Activated T-helper 17 cell treated with anti-CD3 and anti-CD28 coated beads, Interleukin-2, amount 50 U/mL, for 72 hours (primary cell): ENCODE measurements around the gene APBB2. TPM values are rescaled to one million over a fixed set of nuclear protein-coding genes. Genes with fewer than 3 reads are reported as not detected.

ENCODE experiments used
- ATAC-seq: fragments of 150-1000 bp; cut with Tn5 transposase; replicated peaks from 2 replicates; pipeline ENCODE4 v1.10.0; 2021; ENCODE audit warnings: mild to moderate bottlenecking, moderate library complexity
- H3K27ac Mint-ChIP-seq: one replicate; pipeline ENCODE4 v1.8.0; 2022; ENCODE audit warnings: mixed read lengths
- H3K27me3 Mint-ChIP-seq: one replicate; pipeline ENCODE4 v1.8.0; 2022; ENCODE audit warnings: mixed read lengths
- H3K36me3 Mint-ChIP-seq: one replicate; pipeline ENCODE4 v1.8.0; 2022; ENCODE audit warnings: low read depth, mild to moderate bottlenecking, mixed read lengths
- H3K4me1 Mint-ChIP-seq: one replicate; pipeline ENCODE4 v1.8.0; 2022; ENCODE audit warnings: mixed read lengths
- H3K4me3 Mint-ChIP-seq: one replicate; pipeline ENCODE4 v1.8.0; 2022; ENCODE audit warnings: mild to moderate bottlenecking, mixed read lengths
- H3K9me3 Mint-ChIP-seq: one replicate; pipeline ENCODE4 v1.8.0; 2022; ENCODE audit warnings: mixed read lengths
- total RNA-seq, 2 donors: library from RNA; stranded (reverse); gene quantifications; one replicate each; pipeline ENCODE4 v1.2.3, GENCODE V29; 2022

The APBB2 gene
- total RNA-seq, 2 donors from 2014 or later = 1.6 to 3.0 TPM

DNA sequence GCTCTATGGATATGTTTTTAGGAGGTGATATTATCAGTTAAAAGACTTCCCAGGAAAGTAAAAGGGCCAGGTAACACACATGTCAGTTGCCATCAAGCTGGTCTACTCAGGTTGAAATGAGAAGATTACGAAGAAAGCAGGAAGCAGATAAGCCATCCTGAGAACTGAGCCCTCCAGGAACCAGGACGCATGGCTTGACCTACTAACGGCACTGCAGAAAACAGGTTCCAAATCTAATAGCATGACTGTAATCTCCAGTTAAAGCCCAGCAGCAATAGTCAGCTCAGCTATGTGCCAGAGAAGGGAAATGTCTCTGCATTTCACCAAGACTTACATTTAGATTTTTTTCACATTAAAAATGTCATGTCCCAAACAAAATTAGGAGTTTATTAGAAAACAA is 77.9 kb downstream of the APBB2 start:
- ATAC-seq = no peak
- Mint-ChIP-seq H3K4me3 (no peak overlapping the region), H3K9me3 (no peaks in the 10 kb centered on the region), H3K36me3 (no peaks in the 10 kb centered on the region), H3K27me3 (peaks cover 4% of the 10 kb centered on the region), H3K4me1 (no peaks in the 10 kb centered on the region), H3K27ac (no peak overlapping the region)

DNA sequence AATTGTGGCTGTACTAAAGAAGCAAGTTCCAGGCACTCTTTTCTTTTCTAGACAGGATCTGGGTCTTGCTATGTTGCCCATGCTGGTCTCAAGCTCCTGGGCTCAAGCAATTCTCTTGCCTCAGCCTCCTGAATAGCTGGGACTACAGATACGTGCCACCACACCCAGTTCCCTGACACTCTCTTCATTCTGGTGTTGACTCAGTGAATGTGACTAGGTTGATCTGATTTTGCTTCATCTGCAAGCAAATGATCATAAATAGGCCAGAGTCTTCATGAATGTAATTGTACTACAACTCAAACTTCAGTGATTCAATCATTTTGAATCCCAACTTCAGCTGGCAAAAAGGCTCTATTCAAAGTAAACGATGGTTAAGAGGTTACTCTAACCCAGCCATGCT is 78.5 kb downstream of the APBB2 start:
- ATAC-seq = no peak
- no peak overlapping the region for H3K27ac Mint-ChIP-seq
- no peak overlapping the region for H3K4me3 Mint-ChIP-seq
- no peaks in the 10 kb centered on the region for H3K9me3 Mint-ChIP-seq
- no peaks in the 10 kb centered on the region for H3K36me3 Mint-ChIP-seq
- peaks cover 6% of the 10 kb centered on the region for H3K27me3 Mint-ChIP-seq
- no peaks in the 10 kb centered on the region for H3K4me1 Mint-ChIP-seq

DNA sequence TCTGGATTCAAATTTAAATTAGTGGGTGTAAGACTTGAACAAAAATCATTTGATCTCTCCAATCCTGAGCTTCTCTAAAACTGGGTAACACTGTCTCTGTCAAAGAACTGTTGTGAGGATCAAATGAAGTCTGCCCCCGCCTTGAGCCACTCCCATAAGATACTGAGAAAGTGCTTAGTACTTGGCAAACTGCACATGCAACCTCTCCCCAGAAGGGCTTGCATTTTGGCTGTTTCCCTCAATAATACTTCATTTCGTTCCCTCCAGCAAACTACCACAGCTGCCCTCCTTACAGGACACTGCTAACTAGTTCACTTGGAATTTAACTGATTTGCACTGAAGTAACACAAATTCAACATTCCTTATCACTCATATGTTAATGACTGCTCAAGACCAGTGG is 79.8 kb downstream of the APBB2 start:
- H3K4me3 Mint-ChIP-seq = no peak overlapping the region
- peaks cover 7% of the 10 kb centered on the region for H3K27me3 Mint-ChIP-seq
- no peak overlapping the region for H3K27ac Mint-ChIP-seq
- no peaks in the 10 kb centered on the region for H3K9me3 Mint-ChIP-seq
- ATAC-seq = no peak
- no peaks in the 10 kb centered on the region for H3K4me1 Mint-ChIP-seq
- no peaks in the 10 kb centered on the region for H3K36me3 Mint-ChIP-seq

DNA sequence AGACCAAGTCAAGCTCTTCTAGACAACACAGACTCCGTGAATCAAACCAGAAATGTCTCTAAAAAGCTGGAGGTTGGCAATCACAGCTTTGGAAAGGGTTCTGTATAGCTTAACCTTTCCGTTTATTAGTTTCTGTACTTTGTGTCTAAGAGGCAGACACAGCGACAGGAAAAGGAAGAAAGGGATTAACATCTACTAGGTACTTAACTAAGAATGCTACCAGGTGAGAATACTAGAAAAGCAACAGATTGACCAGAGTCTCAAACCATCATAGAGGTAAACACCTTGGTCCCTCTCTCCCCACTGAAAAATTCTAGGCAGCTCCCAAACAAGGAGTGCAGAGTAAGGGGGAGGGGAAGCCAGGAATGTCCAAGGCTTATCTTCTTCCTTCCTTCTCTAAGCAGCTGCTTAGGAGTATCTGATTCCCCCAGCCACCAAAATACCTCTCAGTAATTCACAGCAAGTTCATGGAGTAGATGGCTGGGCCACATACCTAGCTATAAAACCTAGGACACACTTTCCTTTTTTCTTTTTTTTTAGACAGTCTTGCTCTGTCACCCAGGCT is 80.8 kb downstream of the APBB2 start:
- ATAC-seq = no peak
- Mint-ChIP-seq H3K27ac (no peak overlapping the region), H3K27me3 (peaks cover 14% of the 10 kb centered on the region), H3K36me3 (no peaks in the 10 kb centered on the region), H3K4me3 (no peak overlapping the region), H3K9me3 (no peaks in the 10 kb centered on the region), H3K4me1 (no peaks in the 10 kb centered on the region)

DNA sequence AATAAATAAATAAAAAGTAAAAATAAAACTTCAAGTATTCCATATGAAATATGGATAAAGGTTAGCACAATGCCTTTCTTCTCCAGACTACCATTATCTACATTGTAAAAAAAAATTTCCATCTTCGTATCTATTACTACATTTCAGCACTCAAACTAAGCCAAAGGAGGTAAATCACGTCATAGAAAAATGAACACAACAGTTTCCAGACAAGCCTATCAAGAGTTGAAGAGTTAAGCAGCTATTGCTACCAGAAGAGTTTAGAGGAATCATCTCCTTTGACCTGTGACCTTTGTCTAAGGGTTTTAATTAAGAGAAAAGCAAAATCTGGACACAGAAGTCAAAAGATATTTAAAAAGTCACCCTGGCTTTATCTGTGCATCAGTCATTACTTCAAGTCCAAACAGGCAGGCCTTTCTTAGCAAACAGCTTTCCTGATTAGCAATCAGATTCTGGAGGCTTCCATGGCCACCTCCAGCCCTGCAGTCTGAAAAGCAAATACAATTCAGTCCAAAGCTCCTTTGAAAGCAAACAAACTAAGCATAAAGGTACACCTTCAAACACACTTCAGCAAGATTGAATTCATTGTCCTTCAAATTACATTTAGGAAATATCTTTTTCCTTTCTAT is 82.2 kb downstream of the APBB2 start:
- H3K27ac Mint-ChIP-seq = no peak overlapping the region
- peaks cover 16% of the 10 kb centered on the region for H3K27me3 Mint-ChIP-seq
- no peak overlapping the region for H3K4me3 Mint-ChIP-seq
- no peak for ATAC-seq
- H3K4me1 Mint-ChIP-seq = no peaks in the 10 kb centered on the region
- no peaks in the 10 kb centered on the region for H3K36me3 Mint-ChIP-seq
- no peaks in the 10 kb centered on the region for H3K9me3 Mint-ChIP-seq

DNA sequence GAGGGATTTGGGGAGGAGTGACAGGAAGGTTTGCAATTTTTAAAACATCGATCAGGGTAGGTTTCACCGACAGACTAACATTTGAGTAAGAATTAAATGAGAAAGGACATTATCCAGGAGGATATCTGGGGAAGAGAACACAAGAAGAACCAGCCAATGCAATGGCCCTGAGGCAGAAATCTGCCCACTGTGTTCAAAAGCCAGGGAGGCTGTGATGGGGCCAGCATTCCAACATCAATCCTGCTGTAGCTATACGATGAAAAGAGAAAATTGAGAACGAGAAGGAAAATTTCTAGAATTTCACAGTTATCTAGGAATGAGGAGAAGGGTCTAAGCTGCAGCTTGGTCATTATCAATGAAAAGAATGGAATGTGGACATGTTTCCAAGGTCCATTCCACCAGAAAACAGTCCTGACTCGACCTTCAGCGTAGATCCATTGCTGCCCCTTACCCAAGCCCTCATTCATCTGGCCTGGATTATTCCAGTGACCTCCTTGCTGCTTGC is 84.4 kb downstream of the APBB2 start:
- Mint-ChIP-seq H3K36me3 (no peaks in the 10 kb centered on the region), H3K4me1 (no peaks in the 10 kb centered on the region), H3K4me3 (no peak overlapping the region), H3K9me3 (no peaks in the 10 kb centered on the region), H3K27ac (no peak overlapping the region), H3K27me3 (peaks cover 17% of the 10 kb centered on the region)
- ATAC-seq = no peak

DNA sequence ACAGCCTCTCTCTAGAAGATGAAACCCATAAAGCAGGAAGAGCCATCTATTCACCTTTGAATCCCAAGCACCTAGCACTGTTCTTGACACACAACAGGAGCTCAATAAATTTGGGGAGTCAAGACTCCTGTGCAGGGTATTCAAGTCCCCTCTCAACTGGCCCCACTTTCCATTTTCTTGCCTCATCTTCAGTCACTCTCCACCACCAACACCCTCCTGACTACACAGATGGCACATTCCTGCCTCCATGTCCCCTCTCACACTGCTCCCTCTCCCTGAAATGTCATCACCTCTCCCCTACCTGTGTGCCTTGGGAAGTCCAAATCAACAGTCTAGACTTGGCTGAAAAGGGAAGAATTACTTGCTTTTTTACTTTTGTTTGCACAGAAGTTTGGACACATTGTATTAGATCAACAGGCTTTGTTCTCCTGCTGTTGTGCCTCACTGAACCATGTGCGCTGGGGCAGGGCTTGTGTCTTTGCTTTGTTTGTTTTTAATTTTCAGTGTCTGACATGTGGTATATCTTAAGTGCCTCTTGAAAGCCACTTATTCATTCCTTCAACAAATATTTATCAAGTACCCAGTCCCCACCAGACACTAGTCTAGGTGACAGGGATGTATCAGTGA is 85.1 kb downstream of the APBB2 start:
- no peaks in the 10 kb centered on the region for H3K9me3 Mint-ChIP-seq
- no peak overlapping the region for H3K4me3 Mint-ChIP-seq
- H3K27ac Mint-ChIP-seq = no peak overlapping the region
- peaks cover 17% of the 10 kb centered on the region for H3K27me3 Mint-ChIP-seq
- ATAC-seq = no peak
- no peaks in the 10 kb centered on the region for H3K4me1 Mint-ChIP-seq
- H3K36me3 Mint-ChIP-seq = no peaks in the 10 kb centered on the region

DNA sequence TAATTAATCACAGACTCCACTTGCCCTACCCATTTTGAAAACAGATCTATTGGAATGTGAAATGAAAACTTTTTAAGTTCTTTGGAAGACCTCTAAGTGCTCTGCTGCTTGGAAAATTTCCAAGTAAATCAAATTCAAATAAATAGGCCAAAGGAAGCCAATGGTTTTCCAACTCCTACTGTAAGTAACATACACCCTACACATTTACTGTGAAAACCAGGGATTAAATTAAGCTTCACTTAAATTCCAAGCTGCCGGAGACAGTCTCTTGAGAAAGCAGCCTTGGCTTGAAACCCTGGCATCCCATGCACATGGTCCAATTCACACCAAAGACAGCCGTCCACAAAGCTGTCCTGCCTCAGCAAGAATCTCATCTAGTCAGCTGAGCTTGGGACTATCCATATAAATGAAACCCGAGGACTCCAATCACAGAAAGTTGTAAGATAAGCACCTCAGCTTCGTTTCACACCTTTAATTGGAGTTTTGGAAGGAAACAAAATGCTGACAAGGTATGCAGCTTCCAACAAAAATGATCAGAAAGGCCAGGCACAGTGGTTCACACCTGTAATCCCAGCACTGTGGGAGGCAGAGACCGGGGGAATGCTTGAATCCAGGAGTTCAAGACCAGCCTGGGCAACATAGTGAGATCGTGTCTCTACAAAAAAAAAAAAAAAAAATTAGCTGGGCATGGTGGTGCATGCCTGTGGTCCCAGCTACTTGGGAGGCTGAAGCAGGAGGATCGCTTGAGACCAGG is 88.6 kb downstream of the APBB2 start:
- Mint-ChIP-seq H3K36me3 (no peaks in the 10 kb centered on the region), H3K27ac (no peak overlapping the region), H3K4me1 (no peaks in the 10 kb centered on the region), H3K27me3 (peaks cover 14% of the 10 kb centered on the region), H3K9me3 (no peaks in the 10 kb centered on the region), H3K4me3 (no peak overlapping the region)
- no peak for ATAC-seq

DNA sequence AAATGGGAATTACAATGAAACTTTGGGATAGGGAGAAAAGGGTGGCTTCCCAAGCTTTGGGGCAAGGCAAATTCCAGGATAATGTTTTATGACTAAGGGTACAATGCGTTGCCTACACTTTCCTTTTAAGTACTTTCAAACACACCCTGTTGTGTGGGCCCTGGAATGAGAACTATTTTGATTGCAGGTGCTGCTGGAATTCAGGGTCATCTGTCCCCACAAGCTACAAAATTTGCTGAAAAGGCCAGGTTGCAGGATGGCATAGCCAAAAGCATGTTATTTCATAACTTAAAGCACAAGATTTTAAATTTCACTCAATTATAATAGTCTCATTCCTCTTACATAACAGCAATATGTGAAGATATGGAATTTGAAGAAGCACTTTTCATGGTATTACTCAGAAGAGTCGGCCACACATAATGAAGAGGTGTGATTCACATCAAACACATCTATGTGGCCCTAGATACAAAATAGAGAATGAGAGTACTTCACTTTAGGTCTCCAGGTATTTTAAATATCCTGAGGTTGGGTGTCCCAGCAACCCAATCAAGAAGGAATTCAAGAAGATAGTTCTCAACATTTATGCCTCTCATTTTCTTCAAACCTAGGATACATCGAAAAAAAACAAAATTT is 89.3 kb downstream of the APBB2 start:
- no peaks in the 10 kb centered on the region for H3K9me3 Mint-ChIP-seq
- no peak overlapping the region for H3K4me3 Mint-ChIP-seq
- H3K36me3 Mint-ChIP-seq = no peaks in the 10 kb centered on the region
- ATAC-seq = no peak
- peaks cover 14% of the 10 kb centered on the region for H3K27me3 Mint-ChIP-seq
- H3K27ac Mint-ChIP-seq = no peak overlapping the region
- H3K4me1 Mint-ChIP-seq = no peaks in the 10 kb centered on the region

DNA sequence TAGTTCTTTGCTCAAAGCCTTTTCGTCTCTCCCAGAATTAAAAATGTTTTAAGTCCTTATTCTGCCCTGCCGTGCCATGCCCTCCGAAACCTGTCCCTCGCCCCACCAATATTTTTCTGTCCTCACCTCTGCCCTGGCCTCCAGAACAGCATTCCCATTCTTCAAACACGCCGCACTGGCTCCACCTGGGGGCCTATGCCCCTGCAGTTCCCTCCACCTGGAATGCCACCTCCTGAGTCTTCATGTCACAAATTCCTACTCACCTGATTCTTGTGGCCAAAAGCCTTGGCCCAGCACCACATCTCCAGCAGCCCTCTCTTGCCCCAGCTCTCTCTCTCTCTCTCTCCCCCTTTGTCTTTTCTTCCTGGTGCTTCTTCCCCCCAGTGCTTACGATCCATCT is 91.6 kb downstream of the APBB2 start:
- Mint-ChIP-seq H3K4me1 (no peaks in the 10 kb centered on the region), H3K4me3 (no peak overlapping the region), H3K9me3 (no peaks in the 10 kb centered on the region), H3K27ac (no peak overlapping the region), H3K36me3 (no peaks in the 10 kb centered on the region), H3K27me3 (peaks cover 4% of the 10 kb centered on the region)
- no peak for ATAC-seq

DNA sequence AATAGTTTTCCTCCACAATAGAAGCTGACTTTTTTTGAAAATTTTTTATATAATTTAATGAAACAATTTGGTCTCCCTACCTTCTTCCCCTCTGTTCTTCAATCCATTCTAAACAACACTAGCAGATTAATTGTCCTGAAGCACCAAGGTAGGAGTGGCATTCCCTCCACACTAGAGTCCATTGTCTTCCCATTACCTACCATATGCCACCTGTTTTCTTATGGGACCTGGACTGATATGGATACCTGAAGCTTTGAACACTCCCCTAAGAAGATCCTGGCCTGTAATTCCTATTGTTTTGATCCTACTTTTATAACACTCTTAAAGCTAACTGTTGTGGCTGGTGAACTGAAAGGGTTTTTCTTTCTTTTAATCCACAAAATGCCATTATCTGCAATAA is 92.0 kb downstream of the APBB2 start:
- Mint-ChIP-seq H3K27ac (no peak overlapping the region), H3K4me1 (no peaks in the 10 kb centered on the region), H3K36me3 (no peaks in the 10 kb centered on the region), H3K27me3 (peaks cover 2% of the 10 kb centered on the region), H3K9me3 (no peaks in the 10 kb centered on the region), H3K4me3 (no peak overlapping the region)
- no peak for ATAC-seq

DNA sequence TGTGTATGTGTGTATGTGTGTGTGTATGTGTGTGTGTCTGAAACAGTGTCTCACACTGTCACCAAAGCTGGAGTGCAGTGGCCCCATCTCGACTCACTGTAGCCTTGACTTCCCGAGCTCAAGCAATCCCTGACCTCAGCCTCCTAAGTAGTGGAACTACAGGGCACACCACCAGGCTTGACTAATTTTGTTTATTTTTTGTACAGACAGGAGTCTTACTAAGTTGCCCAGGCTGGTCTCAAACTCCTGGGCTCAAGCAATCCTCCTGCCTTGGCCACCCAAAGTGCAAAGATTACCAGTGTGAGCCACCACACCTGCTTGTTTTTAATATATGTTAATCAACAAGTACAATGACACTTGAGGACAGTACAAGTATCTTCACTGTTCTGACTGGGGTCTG is 92.4 kb downstream of the APBB2 start:
- H3K27ac Mint-ChIP-seq = no peak overlapping the region
- no peak for ATAC-seq
- H3K9me3 Mint-ChIP-seq = no peaks in the 10 kb centered on the region
- H3K36me3 Mint-ChIP-seq = no peaks in the 10 kb centered on the region
- no peaks in the 10 kb centered on the region for H3K27me3 Mint-ChIP-seq
- no peaks in the 10 kb centered on the region for H3K4me1 Mint-ChIP-seq
- no peak overlapping the region for H3K4me3 Mint-ChIP-seq

DNA sequence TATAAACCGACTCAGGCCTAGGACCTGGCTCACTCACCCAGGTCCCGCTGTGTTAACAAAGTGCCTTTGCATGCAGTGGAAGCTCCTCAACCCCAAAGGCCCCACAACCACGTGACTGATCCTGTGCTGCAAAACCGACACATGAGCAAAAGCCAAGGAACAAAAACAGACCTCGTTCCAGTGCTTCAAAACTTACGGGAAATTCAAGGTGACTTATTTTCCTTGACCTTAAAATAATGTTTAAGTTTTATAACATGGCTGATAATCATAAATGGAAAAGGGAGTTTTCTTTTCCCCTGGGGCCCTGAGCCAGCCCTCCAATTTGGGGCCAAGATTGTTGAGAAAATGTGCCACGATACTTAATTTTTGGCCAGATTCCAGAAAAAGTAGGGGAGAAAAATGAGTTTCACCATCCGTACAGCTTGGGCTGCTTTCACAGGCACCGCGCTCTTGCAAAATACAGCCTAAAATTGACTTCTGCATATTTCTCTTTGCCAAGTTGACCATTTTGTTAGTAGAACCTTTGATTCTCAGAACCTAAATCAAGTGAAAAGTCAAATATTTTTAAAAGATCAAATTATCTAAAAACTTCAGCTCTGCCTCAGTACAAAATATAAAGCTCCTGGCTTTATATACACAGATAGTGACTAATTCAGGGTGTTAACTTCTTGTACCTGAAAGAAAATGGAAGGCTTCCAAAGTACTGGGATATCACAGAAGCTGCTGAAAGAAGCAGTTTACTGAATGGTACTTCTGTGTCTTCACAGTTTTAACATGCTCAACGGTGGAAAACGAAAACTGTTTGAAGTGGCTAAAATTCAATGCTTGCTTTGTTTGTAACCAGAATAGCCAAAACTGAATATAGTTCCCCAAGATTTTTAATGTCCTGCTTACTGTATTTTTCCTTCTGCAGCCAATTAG is 93.8 kb downstream of the APBB2 start:
- H3K36me3 Mint-ChIP-seq = no peaks in the 10 kb centered on the region
- H3K9me3 Mint-ChIP-seq = no peaks in the 10 kb centered on the region
- no peak overlapping the region for H3K4me3 Mint-ChIP-seq
- H3K4me1 Mint-ChIP-seq = no peaks in the 10 kb centered on the region
- no peak overlapping the region for H3K27ac Mint-ChIP-seq
- no peaks in the 10 kb centered on the region for H3K27me3 Mint-ChIP-seq
- no peak for ATAC-seq

DNA sequence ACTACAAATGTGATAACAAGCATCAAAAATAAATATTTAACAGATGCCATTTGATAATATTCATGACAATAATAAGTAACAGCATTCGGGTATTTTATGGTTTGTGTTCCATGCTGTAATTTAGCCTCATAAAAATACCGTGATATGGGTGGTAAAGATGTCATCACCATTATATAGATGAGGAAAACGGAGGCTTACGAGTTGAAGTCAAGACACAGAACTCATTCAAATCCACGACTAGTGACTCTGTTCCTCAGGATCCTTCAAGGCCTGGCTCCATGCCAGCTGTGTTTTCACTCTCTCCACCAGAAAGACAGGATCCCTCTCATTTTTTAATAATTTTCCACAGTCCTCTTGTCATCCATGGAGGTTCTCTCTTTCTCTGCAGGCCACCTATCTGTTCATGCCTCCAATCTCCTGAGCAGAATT is 94.5 kb downstream of the APBB2 start:
- H3K27ac Mint-ChIP-seq = no peak overlapping the region
- no peaks in the 10 kb centered on the region for H3K36me3 Mint-ChIP-seq
- no peaks in the 10 kb centered on the region for H3K4me1 Mint-ChIP-seq
- no peaks in the 10 kb centered on the region for H3K27me3 Mint-ChIP-seq
- H3K4me3 Mint-ChIP-seq = no peak overlapping the region
- no peaks in the 10 kb centered on the region for H3K9me3 Mint-ChIP-seq
- ATAC-seq = no peak
